ENCODE data around the gene DRD3. TPM values are rescaled to one million over a fixed set of nuclear protein-coding genes. Genes with fewer than 3 reads are reported as not detected.

The DRD3 gene
- total and polyA plus RNA-seq, 2 of the 8 experiments (the other 6 are each of a cell fraction or from before 2014, with no cell fraction given) = 0.32 to 1.3 TPM

DNA sequence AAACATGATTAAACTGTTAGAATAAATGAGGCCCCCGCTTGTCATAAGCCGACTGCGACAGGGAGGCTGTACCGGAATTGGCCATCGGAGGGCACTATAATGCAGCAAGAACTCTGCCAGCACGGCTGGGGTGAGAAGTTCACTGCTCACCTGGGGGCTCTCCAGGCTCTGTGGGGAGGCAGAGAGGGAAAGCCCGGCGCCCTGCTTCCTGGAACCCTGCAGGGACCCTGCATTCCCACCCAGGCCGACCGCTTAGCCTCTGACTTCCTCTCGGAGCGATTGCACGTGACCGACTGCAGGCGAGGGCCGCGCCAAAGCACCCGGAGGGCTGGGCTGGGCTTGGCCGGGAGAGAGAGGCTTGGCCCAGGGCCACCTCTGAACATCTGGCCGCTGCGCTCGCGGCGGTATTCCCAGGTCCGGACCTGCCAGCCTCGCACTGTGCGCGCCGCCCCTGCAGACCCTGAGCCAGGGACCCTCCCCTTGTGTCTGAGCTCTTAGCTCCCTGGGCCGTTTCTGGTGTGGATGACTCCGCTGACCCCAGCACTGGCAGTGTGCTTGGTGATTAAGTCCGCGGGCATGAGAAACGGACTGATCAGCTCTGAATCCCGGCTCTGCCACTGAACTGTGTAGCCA is 26.2 kb downstream of the DRD3 start (continued):
- peak; percentile 100 for TF ChIP-seq RXRA (IDR thresholded peaks at IDR 0.05; ENCODE audit: insufficient read depth, low read depth, low read length)
- TF ChIP-seq, protein P1, sequence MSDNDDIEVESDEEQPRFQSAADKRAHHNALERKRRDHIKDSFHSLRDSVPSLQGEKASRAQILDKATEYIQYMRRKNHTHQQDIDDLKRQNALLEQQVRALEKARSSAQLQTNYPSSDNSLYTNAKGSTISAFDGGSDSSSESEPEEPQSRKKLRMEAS (IDR thresholded peaks at IDR 0.05) = peak; percentile 95
- TF ChIP-seq POLR2A (IDR thresholded peaks at IDR 0.05; ENCODE audit: control extremely low read depth in 1 of 2, low read depth in 2 of 2, low read length in 2 of 2) = 0 out of 3 replicates have a peak, but pooled peaks of 1 of the 2 experiments have one; percentile 22
- TF ChIP-seq CEBPB (IDR thresholded peaks at IDR 0.05; ENCODE audit: low read depth, low read length) = no peak
- no peak for TF ChIP-seq CHD2 (IDR thresholded peaks at IDR 0.05; ENCODE audit: low read length)
- no peak for TF ChIP-seq TBP (IDR thresholded peaks at IDR 0.05; ENCODE audit: low read depth, low read length)
- peak; percentile 28 for TF ChIP-seq TAF7 (optimal IDR thresholded peaks at IDR 0.05; ENCODE audit: borderline replicate concordance, low read depth, low read length)
- no peak for TF ChIP-seq CBX5 (IDR thresholded peaks at IDR 0.05; ENCODE audit: low read depth, low read length)
- no peak for TF ChIP-seq CBX8 (IDR thresholded peaks at IDR 0.05; ENCODE audit: borderline replicate concordance, low read depth, low read length)
- peak; percentile 96 for TF ChIP-seq E2F6 (IDR thresholded peaks at IDR 0.05)
- TF ChIP-seq RAD21 (IDR thresholded peaks at IDR 0.05 in 1 of 2, conservative IDR thresholded peaks at IDR 0.05 in 1 of 2; ENCODE audit: low read depth in 2 of 2, low read length in 2 of 2) = peak; percentile 94
- TF ChIP-seq, protein P2, sequence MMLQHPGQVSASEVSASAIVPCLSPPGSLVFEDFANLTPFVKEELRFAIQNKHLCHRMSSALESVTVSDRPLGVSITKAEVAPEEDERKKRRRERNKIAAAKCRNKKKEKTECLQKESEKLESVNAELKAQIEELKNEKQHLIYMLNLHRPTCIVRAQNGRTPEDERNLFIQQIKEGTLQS (IDR thresholded peaks at IDR 0.05; ENCODE audit: insufficient read depth, low read depth, low read length) = no peak
- 0 out of 2 replicates have a peak, but pooled peaks have one; percentile 40 for TF ChIP-seq YY1 (IDR thresholded peaks at IDR 0.05; ENCODE audit: low read depth, low read length)
- peak; percentile 95 for TF ChIP-seq HDAC2 (IDR thresholded peaks at IDR 0.05; ENCODE audit: borderline replicate concordance in 1 of 2, low read depth in 2 of 2, low read length in 2 of 2)
- TF ChIP-seq TAF1 (IDR thresholded peaks at IDR 0.05; ENCODE audit: low read depth, low read length) = no peak
- TF ChIP-seq JUND (IDR thresholded peaks at IDR 0.05; ENCODE audit: low read length) = no peak; the same call in 1 of the 2 replicates
- no peak for TF ChIP-seq KDM1A (IDR thresholded peaks at IDR 0.05; ENCODE audit: borderline replicate concordance, low read length)
- peak; percentile 39; the same call in 1 of the 2 replicates for TF ChIP-seq TCF12 (IDR thresholded peaks at IDR 0.05; ENCODE audit: low read depth, low read length)
- TF ChIP-seq, protein P3, sequence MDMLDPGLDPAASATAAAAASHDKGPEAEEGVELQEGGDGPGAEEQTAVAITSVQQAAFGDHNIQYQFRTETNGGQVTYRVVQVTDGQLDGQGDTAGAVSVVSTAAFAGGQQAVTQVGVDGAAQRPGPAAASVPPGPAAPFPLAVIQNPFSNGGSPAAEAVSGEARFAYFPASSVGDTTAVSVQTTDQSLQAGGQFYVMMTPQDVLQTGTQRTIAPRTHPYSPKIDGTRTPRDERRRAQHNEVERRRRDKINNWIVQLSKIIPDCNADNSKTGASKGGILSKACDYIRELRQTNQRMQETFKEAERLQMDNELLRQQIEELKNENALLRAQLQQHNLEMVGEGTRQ (IDR thresholded peaks at IDR 0.05; ENCODE audit: low read length) = peak; percentile 41; the same call in 1 of the 2 replicates
